H54 (cell line): Measurements from ENCODE around the gene OR1N2.
"Not testable (repeated sequence)": the region's sequence is repeated elsewhere in the genome, so short reads cannot be mapped to it uniquely, and the experiment has no call there.

Experiments
- DNase-seq: peaks from one replicate; pipeline ENCODE4 v3.0.0; 2011; ENCODE audit warnings: low spot score, mixed read lengths; ENCODE audit not compliant: insufficient read length
- FAIRE-seq: peaks from 3 replicates; lab custom pipeline; 2011; peaks lifted over from hg19 to GRCh38; lab: Jason Lieb, UNC
- POLR2A ChIP-seq: IDR thresholded peaks from 2 replicates; pipeline ENCODE4 v1.6.1; 2011; ENCODE audit warnings: low read depth, mild to moderate bottlenecking, low read length

Gene OR1N2, protein sequence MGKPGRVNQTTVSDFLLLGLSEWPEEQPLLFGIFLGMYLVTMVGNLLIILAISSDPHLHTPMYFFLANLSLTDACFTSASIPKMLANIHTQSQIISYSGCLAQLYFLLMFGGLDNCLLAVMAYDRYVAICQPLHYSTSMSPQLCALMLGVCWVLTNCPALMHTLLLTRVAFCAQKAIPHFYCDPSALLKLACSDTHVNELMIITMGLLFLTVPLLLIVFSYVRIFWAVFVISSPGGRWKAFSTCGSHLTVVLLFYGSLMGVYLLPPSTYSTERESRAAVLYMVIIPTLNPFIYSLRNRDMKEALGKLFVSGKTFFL

DNA sequence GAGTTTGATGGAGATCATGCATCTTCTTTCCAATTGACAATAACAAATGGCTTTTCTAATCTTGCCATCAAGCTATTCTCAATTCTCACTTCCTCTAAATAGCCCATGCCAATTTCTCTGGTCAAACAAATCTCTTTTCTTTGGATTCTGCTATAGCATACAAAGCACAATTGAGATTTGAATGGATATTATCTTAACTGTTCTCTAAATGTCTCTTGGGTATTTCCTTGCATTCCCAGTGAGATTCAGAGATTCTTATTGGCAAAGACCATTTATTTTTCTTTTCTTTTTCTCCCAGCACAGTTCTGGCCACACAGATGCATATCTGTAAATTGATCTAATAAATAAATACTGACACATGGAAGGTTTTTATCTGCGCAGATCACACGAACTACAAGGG, at the start of gene OR1N2:
Gene OR1N2, plus strand, starts transcription at position 301 of the 400 bp plus-strand sequence. CDS start 100 bp downstream, outside the sequence.
- TF ChIP-seq POLR2A: no peak
- DNase-seq (no peak), FAIRE-seq (no peak)

DNA sequence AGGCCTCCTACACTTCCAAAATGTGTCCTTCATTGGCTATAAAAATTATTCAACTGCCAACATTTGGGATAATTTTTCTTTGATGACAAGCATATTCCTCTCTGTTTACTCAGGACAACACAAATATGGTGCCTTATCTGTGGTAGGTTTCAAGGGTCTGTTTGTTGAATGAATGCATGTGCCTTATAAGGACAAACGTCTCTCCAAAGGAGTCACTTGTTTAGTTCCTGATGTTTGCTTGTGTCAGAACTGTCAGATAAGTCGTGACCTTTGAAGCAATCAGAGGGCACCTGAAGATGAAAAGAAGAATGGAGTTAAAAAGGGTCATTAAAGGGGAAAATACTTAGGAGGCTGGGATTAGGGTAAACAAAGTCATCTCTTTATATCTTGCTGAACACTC, 45.9 kb upstream of the OR1N2 start:
- TF ChIP-seq POLR2A: no peak
- DNase-seq (no peak), FAIRE-seq (no peak)

DNA sequence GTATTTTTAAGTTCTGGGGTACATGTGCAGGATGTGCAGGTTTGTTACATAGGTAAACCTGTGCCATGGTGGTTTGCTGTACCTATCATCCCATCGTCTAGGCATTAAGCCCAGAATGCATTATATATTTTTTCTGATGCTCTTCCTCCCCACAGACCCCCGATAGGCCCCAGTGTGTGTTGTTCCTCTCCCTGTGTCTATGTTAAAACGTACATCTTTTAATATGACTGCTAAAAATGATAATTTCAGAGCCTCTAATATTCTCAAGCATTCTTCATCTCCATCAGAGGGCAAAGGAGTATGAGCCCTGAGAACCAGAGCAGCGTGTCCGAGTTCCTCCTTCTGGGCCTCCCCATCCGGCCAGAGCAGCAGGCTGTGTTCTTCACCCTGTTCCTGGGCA, 42.4 kb upstream of the OR1N2 start, which contains the start of gene OR1J2:
Gene OR1J2, plus strand, starts transcription at position 301 of the 400 bp plus-strand sequence. Its CDS starts 0 bp downstream, at position 301.
- no peak for TF ChIP-seq POLR2A
- DNase-seq: no peak
- no peak for FAIRE-seq

DNA sequence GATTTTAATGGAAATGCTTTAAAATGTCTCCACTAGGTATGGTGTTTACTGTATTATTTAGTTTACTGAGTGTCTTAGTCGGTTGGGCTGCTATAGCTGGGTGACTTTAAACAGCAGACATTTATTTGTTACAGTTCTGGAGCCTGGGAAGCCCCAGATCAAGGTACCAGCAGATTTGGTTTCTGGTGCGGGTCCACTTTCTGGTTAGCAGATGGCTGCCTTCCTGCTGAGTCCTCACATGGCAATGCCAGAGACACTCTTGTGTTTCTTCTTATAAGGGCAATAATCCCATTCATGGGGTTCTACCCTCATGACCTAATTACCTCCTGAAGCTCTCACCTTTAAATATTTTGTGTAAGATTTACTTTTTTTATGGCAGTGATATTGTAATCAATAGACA, 34.7 kb upstream of the OR1N2 start:
- FAIRE-seq: no peak
- no peak for DNase-seq
- no peak for TF ChIP-seq POLR2A

DNA sequence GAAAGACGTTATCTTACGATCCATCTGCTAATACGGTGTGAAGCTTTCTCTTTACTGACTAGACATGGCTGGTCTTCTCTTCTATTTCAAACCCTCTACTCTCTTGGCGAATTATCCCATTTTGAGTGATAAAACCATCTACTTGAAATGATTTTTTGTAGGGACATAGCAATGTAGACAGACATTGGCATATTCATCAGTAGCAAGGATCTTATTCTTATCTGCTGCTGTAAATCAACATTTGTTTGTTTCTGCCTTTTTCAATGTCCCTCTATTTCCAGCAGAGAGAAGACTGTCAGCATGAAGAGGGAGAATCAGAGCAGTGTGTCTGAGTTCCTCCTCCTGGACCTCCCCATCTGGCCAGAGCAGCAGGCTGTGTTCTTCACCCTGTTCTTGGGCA, 34.1 kb upstream of the OR1N2 start, which contains the start of gene OR1J4:
Gene OR1J4, plus strand, starts transcription at position 301 of the 400 bp plus-strand sequence. Its CDS starts 0 bp downstream, at position 301.
- FAIRE-seq (no peak), DNase-seq (no peak)
- no peak for TF ChIP-seq POLR2A

DNA sequence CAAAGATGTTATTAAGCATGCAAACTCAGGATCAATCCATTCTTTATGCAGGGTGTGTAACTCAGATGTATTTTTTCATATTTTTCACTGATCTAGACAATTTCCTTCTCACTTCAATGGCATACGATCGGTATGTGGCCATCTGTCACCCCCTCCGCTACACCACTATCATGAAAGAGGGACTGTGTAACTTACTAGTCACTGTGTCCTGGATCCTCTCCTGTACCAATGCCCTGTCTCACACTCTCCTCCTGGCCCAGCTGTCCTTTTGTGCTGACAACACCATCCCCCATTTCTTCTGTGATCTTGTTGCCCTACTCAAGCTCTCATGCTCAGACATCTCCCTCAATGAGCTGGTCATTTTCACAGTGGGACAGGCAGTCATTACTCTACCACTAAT, 33.5 kb upstream of the OR1N2 start:
- TF ChIP-seq POLR2A: no peak
- FAIRE-seq (peak; percentile 11), DNase-seq (no peak)

DNA sequence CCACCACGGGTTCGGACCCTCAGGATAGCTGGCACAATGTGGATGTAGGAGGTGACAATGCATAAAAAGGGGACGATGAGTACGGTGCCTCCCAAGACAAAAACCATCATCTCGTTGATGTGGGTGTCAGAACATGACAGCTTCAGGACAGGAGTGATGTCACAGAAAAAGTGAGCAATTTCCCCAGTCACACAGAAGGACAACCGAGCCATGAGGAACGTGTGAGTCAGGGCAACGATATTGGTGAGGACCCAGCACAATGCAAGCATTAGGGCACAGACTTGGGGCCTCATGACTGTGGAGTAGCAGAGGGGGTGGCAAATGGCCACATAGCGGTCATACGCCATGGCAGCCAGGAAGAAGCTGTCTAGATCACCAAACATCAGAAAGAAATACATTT, 26.3 kb upstream of the OR1N2 start:
- no peak for DNase-seq
- FAIRE-seq: no peak
- TF ChIP-seq POLR2A: no peak

DNA sequence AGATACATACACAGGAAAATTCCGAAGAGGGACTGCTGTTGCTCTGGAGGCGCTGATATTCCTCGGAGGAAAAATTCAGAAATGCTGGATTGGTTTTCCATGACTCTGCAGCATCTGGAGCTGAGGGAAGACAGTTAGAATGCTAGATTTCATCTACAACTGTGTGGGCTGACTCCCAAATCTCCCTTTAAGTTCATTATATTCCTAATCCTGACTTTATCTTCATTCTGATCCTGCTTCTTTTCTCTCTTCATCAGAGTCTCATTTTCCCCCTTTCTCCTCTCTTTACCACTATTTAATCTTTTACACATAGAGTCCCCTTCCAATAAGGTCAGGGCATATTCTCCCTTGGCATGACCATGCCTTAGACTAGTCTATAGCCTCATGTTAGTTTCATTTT, 25.7 kb upstream of the OR1N2 start, which contains the start of gene OR1N1:
Gene OR1N1, minus strand, starts transcription at position 101 of the 400 bp plus-strand sequence. Its CDS starts 0 bp downstream, at position 101.
- FAIRE-seq (no peak), DNase-seq (no peak)

DNA sequence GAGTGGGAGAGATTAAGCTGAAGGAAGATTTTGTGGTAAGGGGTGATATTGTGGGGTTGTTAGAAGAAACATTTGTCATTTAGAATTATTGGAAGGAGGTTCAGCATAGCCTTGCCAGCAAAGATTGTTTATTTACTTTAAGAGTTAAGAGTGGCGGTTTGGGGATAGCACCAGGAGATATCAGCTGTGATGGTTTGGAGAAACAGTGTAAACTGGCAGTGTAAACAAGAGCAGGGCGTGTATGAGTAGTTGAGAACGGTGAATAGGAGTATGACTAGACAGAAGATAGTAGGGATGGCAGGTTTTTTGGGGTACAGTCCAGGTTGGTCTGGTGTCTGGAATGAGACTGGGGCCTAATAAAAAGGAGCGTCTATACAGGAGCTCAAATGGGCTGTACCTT, 21.8 kb upstream of the OR1N2 start:
- not testable (repeated sequence) for FAIRE-seq

More for the DNA sequence above, 25.7 kb upstream of the OR1N2 start, which contains the start of gene OR1N1:
- no peak for TF ChIP-seq POLR2A

DNA sequence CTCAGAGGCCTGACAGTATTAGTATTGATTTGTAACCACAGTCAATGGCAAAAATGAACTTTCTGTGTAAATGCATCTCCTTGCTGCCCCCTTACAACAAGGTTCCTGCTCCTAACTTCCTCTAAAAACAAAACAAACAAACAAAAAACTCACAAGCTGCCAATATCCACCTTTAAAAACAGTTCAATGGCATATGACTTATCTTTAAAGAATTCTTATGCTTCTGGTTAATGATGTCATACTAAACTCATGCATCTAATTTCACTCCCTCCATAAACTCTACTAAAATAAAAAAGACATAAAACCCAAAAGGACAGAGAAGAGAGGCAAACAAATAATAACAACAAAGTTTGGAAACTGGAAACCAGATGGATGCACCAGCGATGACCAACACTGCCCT, 16.8 kb upstream of the OR1N2 start:
- no peak for TF ChIP-seq POLR2A
- FAIRE-seq (no peak), DNase-seq (no peak)

More for the DNA sequence above, 21.8 kb upstream of the OR1N2 start:
- not testable (repeated sequence) for DNase-seq

DNA sequence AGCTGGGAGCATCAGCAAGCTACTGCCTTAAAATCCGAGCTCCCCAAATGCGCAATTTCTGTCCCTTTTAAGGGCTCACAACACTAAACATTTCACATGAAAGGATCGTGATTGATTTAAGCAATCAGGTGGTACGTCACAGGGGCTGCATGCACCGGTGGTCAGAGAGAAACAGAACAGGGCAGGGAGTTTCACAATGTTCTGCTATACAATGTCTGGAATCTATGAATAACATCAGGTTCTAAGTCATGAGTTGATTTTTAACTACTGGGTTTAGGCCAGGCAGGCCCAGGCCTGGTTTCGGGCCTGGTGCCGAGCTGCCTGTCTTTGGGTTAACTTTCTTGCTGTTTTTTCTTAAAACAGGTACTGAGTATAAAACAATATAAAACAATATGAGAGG, 15.8 kb upstream of the OR1N2 start:
- FAIRE-seq, DNase-seq: not testable (repeated sequence)

DNA sequence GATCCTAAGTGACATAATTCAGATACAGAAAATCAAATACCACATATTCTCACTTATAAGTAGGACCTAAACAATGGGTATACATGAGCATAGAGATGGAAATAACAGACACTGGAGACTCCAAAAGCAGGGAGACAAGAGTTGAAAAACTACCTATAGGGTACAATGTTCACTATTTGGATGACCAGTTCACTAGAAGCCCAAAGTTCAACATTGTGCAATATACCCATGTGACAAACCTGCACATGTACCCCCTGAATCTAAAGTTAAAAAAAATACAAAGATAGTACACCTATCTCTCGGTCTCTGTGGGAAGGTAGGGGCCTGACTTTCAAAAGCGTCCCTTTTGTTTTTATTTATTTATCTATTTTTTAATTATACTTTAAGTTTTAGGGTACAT, 14.2 kb upstream of the OR1N2 start:
- no peak for DNase-seq
- no peak for TF ChIP-seq POLR2A
- no peak for FAIRE-seq

DNA sequence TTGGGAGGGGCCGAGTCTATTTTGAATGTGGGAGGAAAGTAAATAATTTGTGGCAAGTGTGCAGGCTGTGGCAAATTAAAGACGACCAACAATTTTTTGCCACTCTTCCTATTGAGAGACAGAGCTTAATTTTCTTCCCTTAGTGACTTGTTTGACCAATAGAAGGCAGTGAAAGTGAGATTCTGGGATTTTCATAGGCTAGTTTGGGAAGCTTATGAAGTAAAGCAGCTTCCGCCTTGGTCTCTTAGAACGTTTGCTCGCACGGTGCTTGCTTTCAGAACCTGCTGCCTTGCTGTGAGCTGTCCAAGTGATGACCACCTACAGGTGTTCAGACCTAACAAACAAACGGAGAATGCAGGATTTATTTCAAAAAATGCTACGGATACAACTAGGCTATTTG, 6.7 kb upstream of the OR1N2 start:
- no peak for TF ChIP-seq POLR2A
- DNase-seq (no peak), FAIRE-seq (no peak)

DNA sequence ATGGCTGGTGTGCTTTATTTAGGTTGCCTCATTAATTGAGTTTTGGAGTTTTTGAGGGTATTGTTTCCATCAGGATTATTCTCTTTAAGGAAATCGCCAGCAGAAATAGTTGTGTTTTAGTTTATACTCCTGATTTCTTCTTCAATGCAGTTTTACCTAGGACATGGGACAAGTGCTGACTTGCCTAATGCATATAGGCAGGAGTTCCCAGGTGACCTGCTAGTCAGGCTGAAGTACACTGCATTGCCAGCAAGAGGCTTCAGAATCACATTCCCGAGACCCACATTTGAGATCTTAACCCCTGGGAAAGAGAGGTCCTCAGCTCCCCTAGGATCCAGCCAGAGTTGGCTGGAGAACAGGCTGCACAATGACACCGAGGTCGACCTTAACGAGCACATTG, 1.5 kb upstream of the OR1N2 start:
- no peak for FAIRE-seq
- no peak for DNase-seq
- TF ChIP-seq POLR2A: no peak

DNA sequence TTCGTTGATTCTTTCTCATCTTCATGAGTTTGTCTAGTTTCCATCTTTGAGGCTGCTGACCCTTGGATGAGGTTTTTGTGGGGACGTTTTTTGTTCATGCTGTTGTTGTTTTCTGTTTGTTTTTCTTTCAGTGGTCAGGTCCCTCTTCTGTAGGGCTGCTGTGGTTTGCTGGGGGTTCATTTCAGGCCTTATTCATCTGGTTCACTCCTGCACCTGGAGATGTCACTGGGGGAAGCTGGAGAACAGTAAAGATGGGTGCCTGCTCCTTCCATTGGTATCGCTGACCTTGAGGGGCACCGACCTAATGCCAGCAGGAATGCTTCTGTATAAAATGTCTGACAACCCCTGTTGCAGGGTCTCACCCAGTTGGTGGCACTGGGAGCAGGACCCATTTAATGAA, 8.5 kb downstream of the OR1N2 start:
- no peak for FAIRE-seq
- no peak for DNase-seq
- TF ChIP-seq POLR2A: no peak
